SW480 (cell line): Measurements from ENCODE around the gene URM1.
A peak's percentile ranks its signal among the peaks of the same experiment; 100 is the strongest.
"Not testable (repeated sequence)": the region's sequence is repeated elsewhere in the genome, so short reads cannot be mapped to it uniquely, and the experiment has no call there.

Experiments used
- DNase-seq: peaks from one replicate; pipeline ENCODE4 v3.0.0-alpha.2; 2016; ENCODE audit warnings: low spot score

Gene URM1

DNA sequence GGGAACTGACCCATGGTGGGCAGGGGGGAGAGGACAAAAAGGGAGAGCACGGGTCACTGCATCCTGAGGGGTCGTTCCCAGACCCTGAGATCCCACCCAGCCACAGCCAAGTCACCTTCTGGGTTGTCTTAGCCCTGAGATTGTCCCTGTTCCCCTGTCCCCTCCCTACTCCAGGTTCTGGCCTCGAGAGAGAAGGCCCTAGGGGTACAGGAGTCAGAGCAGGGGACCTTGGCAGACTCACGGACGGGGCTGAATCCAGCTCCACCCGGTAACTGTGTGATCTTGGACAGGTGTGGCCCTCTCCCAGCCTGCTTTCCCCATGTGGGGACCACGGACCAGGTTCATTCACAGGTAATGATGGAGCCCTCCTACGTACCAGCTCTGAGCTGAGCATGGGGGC lies 38.3 kb downstream of the URM1 start:
- DNase-seq, result no peak

DNA sequence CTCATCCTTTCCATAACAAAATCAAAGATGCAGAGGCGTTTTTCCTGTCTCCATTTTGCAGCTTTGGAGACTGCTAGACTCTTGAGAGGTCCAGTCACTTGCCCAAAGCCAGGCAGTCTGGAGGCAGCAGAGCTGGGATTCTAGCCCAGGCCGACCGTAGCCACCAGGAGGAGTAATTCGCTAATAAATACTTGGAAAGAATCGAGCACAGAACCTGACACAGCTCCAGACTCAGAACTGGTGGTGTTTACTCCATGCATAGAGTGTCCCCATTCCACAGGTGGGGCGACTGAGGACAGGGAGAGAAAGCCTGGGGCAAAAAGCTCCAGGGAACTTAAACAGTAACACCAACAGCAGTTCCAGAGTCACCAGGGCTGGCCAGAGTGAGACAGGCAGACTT lies 38.8 kb downstream of the URM1 start:
- no peak for DNase-seq

GRCh38 chr9:128411364-128412119 lies 40.4 kb downstream of the URM1 start:
- no peak for DNase-seq

DNA sequence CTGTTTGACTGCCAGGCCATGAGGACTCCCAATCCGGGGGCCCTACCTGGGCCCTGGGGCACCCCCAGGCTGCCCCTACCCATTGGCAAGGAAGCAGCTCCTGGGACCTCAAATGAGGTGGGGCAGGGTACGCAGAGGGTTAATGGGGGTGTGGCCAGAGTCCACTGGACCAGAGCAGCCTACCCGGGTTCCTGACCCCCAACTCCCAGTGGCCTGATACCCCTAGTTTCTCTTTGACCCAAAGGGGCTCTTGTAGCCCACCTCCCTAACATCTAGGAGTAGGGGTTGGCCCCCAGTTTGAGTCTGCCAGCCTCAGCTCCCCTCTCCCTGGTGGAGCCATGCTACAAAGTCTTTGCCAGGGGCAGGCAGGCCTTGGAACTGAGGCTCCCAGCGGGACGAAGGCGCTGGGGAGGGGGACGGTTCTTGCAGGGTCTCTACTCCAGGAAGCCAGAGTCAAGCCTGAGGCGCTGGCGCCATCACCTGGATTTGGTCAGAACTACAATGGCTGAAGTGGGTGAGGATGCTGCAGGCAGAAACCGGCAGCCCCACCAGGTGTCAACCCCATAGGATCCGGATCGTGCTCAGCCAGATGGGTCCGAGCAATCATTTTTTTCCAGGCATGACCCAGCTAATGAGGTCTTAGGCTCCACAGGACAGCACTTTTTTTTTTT lies 41.1 kb downstream of the URM1 start:
- no peak for DNase-seq

GRCh38 chr9:128413728-128414127 lies 42.6 kb downstream of the URM1 start:
- not testable (repeated sequence) for DNase-seq

GRCh38 chr9:128414461-128414860 lies 43.3 kb downstream of the URM1 start:
- DNase-seq, result no peak

DNA sequence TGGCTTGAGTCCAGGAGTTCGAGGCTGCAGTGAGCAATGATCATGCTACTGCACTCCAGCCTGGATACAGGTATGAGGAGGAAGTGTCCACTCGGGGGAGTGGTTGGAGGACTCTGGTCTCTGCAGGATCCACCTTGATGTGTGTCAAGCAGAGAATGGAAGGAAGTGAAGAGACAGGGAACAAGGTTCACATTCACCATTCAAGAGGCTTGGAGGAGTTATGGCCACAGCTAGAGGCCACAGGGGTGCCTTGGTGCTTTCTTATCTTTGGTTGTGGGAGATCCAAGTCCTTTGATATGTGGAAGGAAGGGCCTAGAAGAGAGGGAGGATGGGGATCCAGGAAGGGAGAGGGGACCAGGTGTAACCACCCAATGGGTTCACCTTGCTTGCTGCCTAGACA lies 44.1 kb downstream of the URM1 start:
- DNase-seq, result no peak

DNA sequence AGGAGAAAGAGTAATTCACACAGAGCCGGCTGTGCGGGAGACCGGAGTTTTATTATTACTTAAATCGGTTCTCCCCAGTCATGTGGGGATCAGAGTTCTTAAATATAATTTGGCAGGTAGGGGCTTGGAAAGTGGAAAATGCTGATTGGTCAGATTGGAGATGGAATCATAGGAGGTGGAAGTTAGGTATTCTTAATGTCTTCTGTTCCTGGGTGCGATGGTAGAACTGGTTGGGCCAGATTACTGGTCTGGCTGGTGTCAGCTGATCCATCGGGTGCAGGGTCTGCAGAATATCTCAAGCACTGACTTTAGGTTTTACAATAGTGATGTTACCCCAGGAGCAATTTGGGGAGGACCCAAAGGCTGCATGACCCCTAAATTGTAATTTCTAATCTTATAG lies 44.8 kb downstream of the URM1 start:
- no peak for DNase-seq

GRCh38 chr9:128416432-128417019 lies 45.4 kb downstream of the URM1 start:
- DNase-seq, result no peak

- DNase-seq, result no peak
Observed at GRCh38 chr9:128419061-128419925, 48.1 kb downstream of the URM1 start.

GRCh38 chr9:128420060-128420650 lies 49.0 kb downstream of the URM1 start:
- DNase-seq, result peak; percentile 67

- DNase-seq, result peak; percentile 48
Observed at GRCh38 chr9:128420651-128421481, 49.7 kb downstream of the URM1 start, which contains the start of gene CERCAM. TSS of gene CERCAM (plus strand) at chr9:128420857. CDS start at chr9:128420878, 21 bp downstream.

- no peak for DNase-seq
Observed at GRCh38 chr9:128421482-128421996, 50.4 kb downstream of the URM1 start.

DNA sequence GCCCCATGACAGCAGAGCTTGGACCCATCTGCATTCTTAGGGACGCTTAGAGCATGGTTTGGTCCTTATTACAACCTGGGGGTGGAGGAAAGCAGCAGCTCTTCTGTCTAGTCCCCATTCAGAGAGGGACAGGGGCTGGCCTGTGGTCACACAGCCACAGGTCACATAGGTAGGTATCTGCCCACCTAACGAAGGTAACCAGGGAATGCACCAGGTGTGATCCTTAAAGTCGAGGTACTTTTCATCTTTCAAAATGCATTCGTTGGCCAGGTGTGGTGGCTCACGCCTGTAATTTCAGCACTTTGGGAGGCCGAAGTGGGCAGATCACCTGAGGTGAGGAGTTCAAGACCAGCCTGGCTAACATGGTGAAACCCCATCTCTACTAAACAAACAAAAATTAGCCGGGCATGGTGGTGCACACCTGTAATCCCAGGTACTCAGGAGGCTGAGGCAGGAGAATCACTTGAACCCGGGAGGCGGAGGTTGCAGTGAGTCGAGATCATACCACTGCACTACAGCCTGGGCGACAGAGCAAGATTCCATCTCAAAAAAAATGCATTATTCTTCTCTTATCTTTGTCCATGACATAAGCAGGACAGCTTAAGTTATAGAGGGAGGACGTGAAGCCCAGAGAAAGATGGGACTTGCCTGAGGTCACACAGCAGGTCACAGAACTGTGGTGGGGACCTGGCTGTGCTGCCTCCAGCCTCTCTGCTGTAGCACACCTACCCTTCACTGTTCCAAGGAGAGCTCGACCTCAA lies 51.0 kb downstream of the URM1 start:
- not testable (repeated sequence) for DNase-seq

DNA sequence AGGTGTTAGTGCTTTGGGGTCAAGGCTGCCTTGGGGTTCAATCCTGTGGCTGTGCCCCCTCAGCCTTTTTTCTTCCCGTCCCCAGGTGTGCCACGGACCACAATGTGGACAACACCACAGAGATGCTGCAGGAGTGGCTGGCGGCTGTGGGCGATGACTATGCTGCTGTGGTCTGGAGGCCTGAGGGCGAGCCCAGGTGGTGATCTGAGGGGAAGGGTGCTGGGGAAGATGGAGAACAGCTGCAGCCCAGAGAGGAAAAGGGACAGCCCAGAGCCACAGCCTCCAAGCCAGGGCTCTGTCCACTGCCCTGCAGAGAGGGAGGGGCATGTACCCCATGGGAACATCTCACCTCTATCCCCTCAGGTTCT lies 51.6 kb downstream of the URM1 start:
- DNase-seq, result no peak

GRCh38 chr9:128423356-128423755 lies 52.2 kb downstream of the URM1 start:
- DNase-seq, result not testable (repeated sequence)

GRCh38 chr9:128424268-128424780 lies 53.1 kb downstream of the URM1 start:
- no peak for DNase-seq

GRCh38 chr9:128428644-128429512 lies 57.7 kb downstream of the URM1 start:
- no peak for DNase-seq
